ENCODE results near the gene FAM47E.
"Not testable (repeated sequence)": the region's sequence is repeated elsewhere in the genome, so short reads cannot be mapped to it uniquely, and the experiment has no call there.

Gene FAM47E

DNA sequence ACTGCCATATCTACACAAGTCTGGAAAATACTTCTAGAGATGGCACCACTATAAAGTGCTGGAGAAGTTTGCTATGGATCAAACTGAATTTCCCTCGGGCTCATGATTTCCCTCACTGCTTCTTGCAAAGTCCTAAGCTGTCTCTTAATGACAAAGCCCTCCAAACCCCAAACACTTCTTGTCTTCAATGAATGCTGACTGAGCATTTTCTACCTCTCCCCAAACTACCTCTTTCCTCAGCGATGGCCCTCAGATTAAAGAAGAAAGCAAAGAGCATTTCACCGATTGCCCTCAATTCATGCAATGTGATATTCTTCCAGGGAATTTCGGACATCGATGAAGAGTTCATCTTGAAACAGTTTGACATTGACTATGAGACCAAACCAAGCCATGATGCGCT is 19.7 kb downstream of the FAM47E start:
- DNase-seq = no peak

- no peak for DNase-seq
Observed at GRCh38 chr4:76272073-76272472, 20.6 kb downstream of the FAM47E start.

DNA sequence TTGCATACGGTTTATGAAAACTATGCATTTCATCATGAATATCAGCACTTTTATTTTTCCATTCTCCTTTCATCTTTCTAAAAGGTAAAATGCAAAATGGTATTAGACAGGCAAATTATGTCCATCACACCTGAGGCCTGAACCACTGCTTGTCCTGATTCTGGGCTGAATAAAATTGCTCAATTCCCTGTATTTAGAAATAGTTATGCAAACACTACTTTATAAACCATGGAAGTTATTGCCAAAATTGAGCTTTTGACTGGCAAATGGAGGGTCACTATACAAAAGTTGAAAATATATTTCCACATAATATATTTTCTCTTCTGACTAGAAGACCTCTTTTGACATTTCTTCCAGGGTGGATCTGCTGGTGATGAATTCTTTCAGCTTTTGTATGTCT is 21.1 kb downstream of the FAM47E start:
- no peak for DNase-seq

GRCh38 chr4:76272999-76273398 is 21.5 kb downstream of the FAM47E start:
- DNase-seq = no peak

DNA sequence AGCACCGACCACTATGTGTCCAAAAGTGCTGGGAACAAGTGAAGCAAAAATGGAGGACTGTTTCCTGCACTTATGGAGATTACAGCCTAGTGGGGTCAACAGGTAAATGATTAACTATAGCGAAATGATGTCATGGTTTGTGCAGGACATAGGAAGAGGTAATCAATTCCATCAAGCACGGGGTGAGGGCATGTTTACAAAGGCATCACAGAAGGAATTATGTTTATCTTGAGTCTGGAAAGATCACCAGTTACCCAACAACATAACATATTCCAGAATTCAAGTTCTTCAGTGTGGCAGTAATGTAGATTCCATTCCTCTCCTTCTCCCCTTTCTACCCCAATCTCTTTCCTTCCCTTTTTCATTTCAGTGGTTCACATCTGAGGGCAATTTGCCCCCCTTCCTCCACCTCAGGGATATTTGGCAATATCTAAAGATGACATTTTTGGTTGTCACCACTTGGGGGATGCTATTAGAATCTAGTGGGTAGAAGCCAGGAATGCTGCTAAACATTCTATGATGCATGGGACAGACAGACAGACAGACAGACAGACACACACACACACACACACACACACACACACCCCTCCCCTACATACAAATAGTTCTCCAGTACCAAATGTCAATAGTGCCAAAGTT is 24.1 kb downstream of the FAM47E start:
- no peak for DNase-seq

GRCh38 chr4:76276813-76277212 is 25.3 kb downstream of the FAM47E start:
- no peak for DNase-seq

DNA sequence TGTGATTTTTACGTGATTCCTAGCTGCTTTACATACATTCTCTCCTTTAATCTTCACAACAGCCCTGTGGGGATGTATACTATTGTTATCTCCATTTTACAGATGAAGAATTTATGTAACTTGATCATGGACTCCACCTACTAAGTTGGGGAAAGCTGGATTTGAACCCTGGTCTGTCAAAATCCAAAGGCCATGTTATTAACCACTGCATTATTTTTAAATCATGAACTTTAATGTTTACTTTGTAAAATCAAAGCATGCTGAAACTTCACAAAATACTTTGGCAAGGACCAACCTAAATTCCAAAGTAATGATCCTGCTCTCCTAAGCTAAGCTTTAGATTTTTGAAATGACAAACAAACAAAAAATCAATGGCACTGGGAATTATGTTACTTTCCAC is 26.1 kb downstream of the FAM47E start:
- DNase-seq = no peak

DNA sequence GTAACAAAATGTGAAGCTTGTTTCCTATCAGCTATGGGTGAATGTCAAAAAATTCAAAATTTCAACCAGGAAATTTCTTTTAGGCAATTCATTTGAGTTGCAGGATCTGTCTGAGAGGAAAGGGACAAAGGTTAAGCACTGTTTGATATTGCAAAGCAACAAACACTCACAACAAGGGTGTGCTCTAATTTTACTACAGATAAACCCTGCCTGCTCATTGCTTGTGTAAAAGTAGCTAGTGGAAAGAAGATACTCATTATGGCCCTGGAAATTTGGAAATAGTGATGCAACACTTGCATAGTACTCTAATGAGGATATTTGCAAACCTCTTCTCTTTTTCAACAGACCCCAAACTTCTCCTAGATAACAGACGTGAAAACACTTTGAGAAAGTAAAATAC is 27.1 kb downstream of the FAM47E start:
- no peak for DNase-seq

- no peak for DNase-seq
Observed at GRCh38 chr4:76279462-76279861, 27.9 kb downstream of the FAM47E start.

GRCh38 chr4:76280488-76281441 is 29.2 kb downstream of the FAM47E start:
- DNase-seq = no peak

- not testable (repeated sequence) for DNase-seq
Observed at GRCh38 chr4:76281594-76281993, 30.1 kb downstream of the FAM47E start.

GRCh38 chr4:76282941-76283689 is 31.6 kb downstream of the FAM47E start:
- DNase-seq = no peak

DNA sequence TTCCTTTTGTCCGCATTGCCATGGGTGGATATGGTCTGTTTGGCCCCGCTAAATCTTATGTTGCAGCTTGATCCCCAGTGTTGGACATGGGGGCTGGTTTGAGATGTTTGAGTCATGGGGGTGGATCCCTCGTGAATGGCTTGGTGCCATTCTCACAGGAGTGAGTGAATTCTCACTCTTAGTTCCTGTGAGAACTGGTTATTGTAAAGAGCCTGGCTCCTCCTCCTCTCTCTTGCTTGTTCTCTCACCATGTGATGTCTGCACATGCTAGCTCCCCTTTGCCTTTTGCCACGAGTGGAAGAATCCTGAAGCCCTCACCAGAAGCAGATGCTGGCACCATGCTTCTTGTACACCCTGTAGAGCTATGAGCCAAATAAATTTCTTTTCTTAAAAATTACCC is 32.4 kb downstream of the FAM47E start:
- DNase-seq = no peak

GRCh38 chr4:76287811-76288210 is 36.3 kb downstream of the FAM47E start:
- not testable (repeated sequence) for DNase-seq

- no peak for DNase-seq
Observed at GRCh38 chr4:76292730-76293129, 41.2 kb downstream of the FAM47E start.

GRCh38 chr4:76293772-76294171 is 42.3 kb downstream of the FAM47E start:
- DNase-seq = no peak

- no peak for DNase-seq
Observed at GRCh38 chr4:76296286-76296820, 44.8 kb downstream of the FAM47E start.

DNA sequence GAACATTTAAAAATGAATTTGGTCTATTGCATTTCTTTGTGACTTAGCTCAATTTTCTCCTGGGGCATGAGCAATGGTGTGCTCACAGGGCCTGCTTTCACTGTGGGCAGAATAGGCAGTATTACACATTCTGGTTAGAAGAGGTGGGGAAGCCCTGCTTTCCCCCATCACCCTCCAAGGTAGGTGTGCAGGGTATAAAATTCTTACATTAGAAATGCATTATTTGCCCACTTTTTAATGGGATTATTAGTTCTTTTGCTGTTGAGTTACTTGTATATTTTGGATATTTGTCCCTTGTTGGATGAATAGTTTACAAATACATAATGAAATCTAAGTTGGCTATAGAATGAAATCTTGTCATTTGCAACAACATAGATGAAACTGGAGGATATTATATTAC is 46.7 kb downstream of the FAM47E start:
- no peak for DNase-seq

- DNase-seq = no peak
Observed at GRCh38 chr4:76300012-76300411, 48.5 kb downstream of the FAM47E start.

DNA sequence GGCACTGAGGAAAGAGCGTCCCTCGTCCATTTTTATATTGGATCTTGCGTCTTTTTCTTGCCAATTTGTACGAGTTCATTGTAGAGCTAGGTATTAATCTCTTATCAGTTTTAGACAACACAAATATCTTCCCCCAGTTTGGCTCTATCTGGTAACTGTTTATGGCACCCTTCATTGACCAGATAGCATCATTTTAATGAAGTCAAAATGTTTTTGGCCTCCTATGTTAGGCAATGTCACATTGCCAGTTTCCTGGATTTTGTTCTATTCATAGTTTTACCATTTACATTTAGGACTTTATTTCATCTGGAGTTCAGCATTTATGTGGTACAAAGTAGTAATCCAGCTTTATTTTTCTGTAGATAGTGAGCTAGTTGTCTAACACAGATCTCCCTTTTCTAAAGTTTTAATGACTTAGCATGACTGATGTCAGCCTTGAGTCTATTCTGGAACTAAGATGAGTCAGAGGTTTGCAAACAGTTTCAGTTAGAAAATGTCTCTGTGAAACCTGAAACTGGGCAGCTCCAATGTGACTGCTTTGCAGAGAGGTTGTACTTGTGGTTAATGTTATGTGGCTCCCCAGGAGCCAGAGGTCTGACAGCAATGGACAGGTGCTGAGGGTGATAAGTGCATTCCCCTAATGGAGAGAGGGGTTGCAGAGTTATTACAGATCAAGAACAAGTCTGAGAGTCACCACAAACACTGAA is 49.7 kb downstream of the FAM47E start:
- peak; percentile 47 for DNase-seq

- DNase-seq = no peak
Observed at GRCh38 chr4:76301775-76302162, 50.2 kb downstream of the FAM47E start.

DNA sequence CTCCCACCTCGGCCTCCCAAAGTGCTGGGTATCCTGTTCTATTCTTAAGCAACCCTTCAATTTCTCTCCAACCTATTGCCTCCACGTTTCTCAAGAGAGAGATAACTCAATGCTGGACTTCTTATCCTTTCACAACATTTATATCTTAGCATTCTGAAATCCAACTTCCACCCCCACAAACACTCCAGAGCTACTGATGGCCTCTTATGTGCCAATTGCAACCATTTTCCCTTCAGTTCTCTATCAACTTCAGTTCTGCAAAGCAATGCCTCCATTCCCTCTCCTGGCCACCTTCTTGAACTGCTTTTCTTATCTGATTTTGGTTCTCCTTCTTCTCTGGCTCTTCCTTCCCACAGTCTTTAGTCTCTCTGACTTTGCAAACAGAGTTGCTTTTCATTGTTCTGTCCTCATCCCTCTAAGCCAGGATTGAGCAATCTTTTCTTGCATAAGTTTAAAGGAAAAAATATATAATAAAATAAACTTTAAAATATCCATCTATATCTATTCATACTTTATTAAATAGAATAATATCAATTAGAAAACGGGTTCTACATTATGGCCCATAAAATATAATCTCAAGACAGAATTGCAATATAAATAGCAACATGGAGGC is 51.4 kb downstream of the FAM47E start:
- no peak for DNase-seq
